H1 (cell line): ENCODE measurements around the gene GRIFIN. TPM values are rescaled to one million over a fixed set of nuclear protein-coding genes. Genes with fewer than 3 reads are reported as not detected.

Source experiments
- CTCF ChIA-PET: fragments of 300-600 bp; sonication (Branson Sonifier 250); formaldehyde crosslinking; loops from one replicate; lab custom pipeline; 2021; ENCODE audit not compliant: partially characterized antibody; lab: Charles Lee
- POLR2A ChIA-PET: fragments of 300-600 bp; sonication (Branson Sonifier 250); formaldehyde crosslinking; loops from one replicate; lab custom pipeline; 2021; ENCODE audit warnings: inconsistent platforms; ENCODE audit not compliant: partially characterized antibody; lab: Charles Lee
- DNase-seq, 2 experiments: peaks; one replicate each; pipeline versions ENCODE4 v3.0.0 to v3.0.0-alpha.2; 2010 to 2022; ENCODE audit warnings: low spot score in 2 of 2, low read depth in 1 of 2, mixed read lengths in 1 of 2
- FAIRE-seq: peaks from 2 replicates; lab custom pipeline; 2011; peaks lifted over from hg19 to GRCh38; lab: Jason Lieb, UNC
- H2AFZ ChIP-seq: 2 replicates; pipeline ENCODE4 v1.8.1; 2012; ENCODE audit warnings: low read length, inconsistent platforms
- H2AK5ac ChIP-seq: 2 replicates; pipeline ENCODE4 v1.6.1; 2013; ENCODE audit warnings: low read depth, low read length
- H2BK120ac ChIP-seq: replicated peaks from 2 replicates; pipeline ENCODE3; 2013; ENCODE audit warnings: low read depth, low read length, inconsistent platforms
- H2BK12ac ChIP-seq: 2 replicates; pipeline ENCODE4 v1.6.1; 2013; ENCODE audit warnings: low read depth, low read length
- H2BK15ac ChIP-seq: 2 replicates; pipeline ENCODE4 v1.6.1; 2013; ENCODE audit warnings: low read length
- H2BK20ac ChIP-seq: 2 replicates; pipeline ENCODE4 v1.6.1; 2013; ENCODE audit warnings: low read length
- H2BK5ac ChIP-seq: 2 replicates; pipeline ENCODE4 v1.6.1; 2013; ENCODE audit warnings: low read depth, low read length
- H3K14ac ChIP-seq: 2 replicates; pipeline ENCODE4 v1.6.1; 2013; ENCODE audit warnings: inconsistent platforms; ENCODE audit not compliant: insufficient read length
- H3K18ac ChIP-seq: 2 replicates; pipeline ENCODE4 v1.6.1; 2013; ENCODE audit warnings: low read length; ENCODE audit errors: extremely low read depth
- H3K23ac ChIP-seq: 2 replicates; pipeline ENCODE4 v1.6.1; 2013; ENCODE audit warnings: inconsistent platforms; ENCODE audit not compliant: insufficient read length
- H3K23me2 ChIP-seq: 2 replicates; pipeline ENCODE4 v1.6.1; 2013; ENCODE audit warnings: low read depth, low read length
- H3K27ac ChIP-seq: 2 replicates; pipeline ENCODE4 v1.6.1; 2011; ENCODE audit warnings: low read depth, low read length, inconsistent platforms
- H3K27me3 ChIP-seq, 4 experiments: replicated peaks in 1 of 4; 1 replicate in 1 of 4; 2 replicates in 3 of 4; pipeline versions ENCODE4 v1.6.1 to v1.8.1; 2011 to 2013; ENCODE audit warnings: low read length in 3 of 4, mild to moderate bottlenecking in 3 of 4, inconsistent platforms in 2 of 4, mixed read lengths in 2 of 4, moderate library complexity in 1 of 4; ENCODE audit not compliant: control insufficient read depth in 3 of 4, insufficient read depth in 3 of 4; ENCODE audit errors: extremely low read depth in 1 of 4
- H3K36me3 ChIP-seq, 4 experiments: 2 replicates each; pipeline versions ENCODE4 v1.6.1 to v1.8.1; 2011 to 2013; ENCODE audit warnings: mild to moderate bottlenecking in 4 of 4, low read length in 3 of 4, moderate library complexity in 2 of 4, control low read depth in 1 of 4, inconsistent platforms in 1 of 4; ENCODE audit not compliant: insufficient read depth in 4 of 4, control insufficient read depth in 2 of 4
- H3K4ac ChIP-seq: replicated peaks from 2 replicates; pipeline ENCODE3; 2013; ENCODE audit warnings: low read length, low read depth, mixed read lengths, inconsistent platforms; ENCODE audit not compliant: insufficient read length
- H3K4me1 ChIP-seq, 4 experiments: replicated peaks in 1 of 4; 1 replicate in 1 of 4; 2 replicates in 3 of 4; pipeline versions ENCODE4 v1.6.1 to v1.8.1; 2011 to 2013; ENCODE audit warnings: low read length in 3 of 4, inconsistent platforms in 2 of 4, mixed read lengths in 1 of 4; ENCODE audit not compliant: insufficient read depth in 4 of 4, control insufficient read depth in 3 of 4
- H3K4me2 ChIP-seq, 2 experiments: 2 replicates each; pipeline versions ENCODE4 v1.6.1 to v1.8.1; 2011 to 2013; ENCODE audit warnings: low read depth in 2 of 2, low read length in 2 of 2, control low read depth in 1 of 2, inconsistent platforms in 1 of 2, mild to moderate bottlenecking in 1 of 2; ENCODE audit not compliant: insufficient read depth in 1 of 2
- H3K4me3 ChIP-seq, 4 experiments: fragments of 200-600, 300-600 bp in 1 of 4; sonication (generic), shearing (Covaris generic), sonication (Bioruptor Twin) in 1 of 4; 2 replicates each; pipeline versions ENCODE4 v1.5.1 to v1.8.1; 2011 to 2016; ENCODE audit warnings: low read length in 4 of 4, low read depth in 3 of 4, control low read depth in 2 of 4, inconsistent platforms in 2 of 4, mild to moderate bottlenecking in 2 of 4, mixed read lengths in 1 of 4, moderate library complexity in 1 of 4; ENCODE audit not compliant: insufficient read depth in 2 of 4; ENCODE audit errors: extremely low read depth in 1 of 4
- H3K56ac ChIP-seq: replicated peaks from 2 replicates; pipeline ENCODE3; 2013; ENCODE audit warnings: low read depth, mild to moderate bottlenecking, mixed read lengths, low read length, inconsistent platforms; ENCODE audit not compliant: insufficient read length
- H3K79me1 ChIP-seq: 2 replicates; pipeline ENCODE4 v1.6.1; 2013; ENCODE audit warnings: low read depth, low read length, control low read depth
- H3K79me2 ChIP-seq, 2 experiments: 2 replicates each; pipeline versions ENCODE4 v1.6.1 to v1.8.1; 2012 to 2013; ENCODE audit warnings: low read length in 2 of 2, mild to moderate bottlenecking in 2 of 2, inconsistent platforms in 1 of 2; ENCODE audit not compliant: insufficient read depth in 2 of 2, control insufficient read depth in 1 of 2
- H3K9ac ChIP-seq, 4 experiments: replicated peaks in 1 of 4; 1 replicate in 1 of 4; 2 replicates in 3 of 4; pipeline versions ENCODE4 v1.6.1 to v1.8.1; 2011 to 2013; ENCODE audit warnings: low read depth in 3 of 4, low read length in 3 of 4, control low read depth in 2 of 4, mild to moderate bottlenecking in 2 of 4, moderate library complexity in 2 of 4, inconsistent platforms in 1 of 4; ENCODE audit errors: extremely low read depth in 1 of 4
- H3K9me3 ChIP-seq, 2 experiments: 2 replicates each; pipeline versions ENCODE4 v1.6.1 to v1.8.1; 2012 to 2013; ENCODE audit warnings: mild to moderate bottlenecking in 2 of 2, moderate library complexity in 2 of 2, control low read depth in 1 of 2, inconsistent platforms in 1 of 2, low read depth in 1 of 2, low read length in 1 of 2, mixed read lengths in 1 of 2; ENCODE audit not compliant: insufficient read depth in 2 of 2
- H4K20me1 ChIP-seq, 2 experiments: replicated peaks in 1 of 2; 2 replicates each; pipeline versions ENCODE3 to v1.8.1; 2011 to 2013; ENCODE audit warnings: inconsistent platforms in 2 of 2, low read length in 2 of 2, mild to moderate bottlenecking in 1 of 2; ENCODE audit not compliant: insufficient read depth in 2 of 2, control insufficient read depth in 1 of 2
- H4K5ac ChIP-seq: 2 replicates; pipeline ENCODE4 v1.6.1; 2013; ENCODE audit warnings: low read length, low read depth, mixed read lengths, inconsistent platforms; ENCODE audit not compliant: insufficient read length
- H4K8ac ChIP-seq: 2 replicates; pipeline ENCODE4 v1.8.0; 2013; ENCODE audit warnings: mild to moderate bottlenecking, moderate library complexity, low read length, inconsistent platforms; ENCODE audit not compliant: insufficient read depth; ENCODE audit errors: extremely low read depth
- H4K91ac ChIP-seq: replicated peaks from 2 replicates; pipeline ENCODE3; 2013; ENCODE audit warnings: low read length, mixed read lengths, inconsistent platforms; ENCODE audit not compliant: insufficient read length
- BACH1 ChIP-seq: IDR thresholded peaks from 2 replicates; pipeline ENCODE4 v1.6.1; 2012; ENCODE audit warnings: low read length, improper control_type of control experiment
- EGR1 ChIP-seq: IDR thresholded peaks from 2 replicates; pipeline ENCODE4 v1.6.1; 2011; ENCODE audit warnings: low read depth, low read length, borderline replicate concordance
- RBBP5 ChIP-seq: IDR thresholded peaks from 2 replicates; pipeline ENCODE4 v1.7.1; 2012; ENCODE audit warnings: low read depth, mild to moderate bottlenecking, inconsistent platforms, low read length, moderate library complexity, borderline replicate concordance
- SAP30 ChIP-seq: fragments of 300-600 bp; sonication (generic); IDR thresholded peaks from 2 replicates; pipeline ENCODE4 v1.7.1; 2012; ENCODE audit warnings: low read length, moderate library complexity, mild to moderate bottlenecking, inconsistent platforms; ENCODE audit not compliant: insufficient read depth, insufficient replicate concordance
- SIRT6 ChIP-seq: IDR thresholded peaks from one replicate; pipeline ENCODE4 v1.7.1; 2012; ENCODE audit warnings: low read length, inconsistent platforms
- SIX5 ChIP-seq: IDR thresholded peaks from 2 replicates; pipeline ENCODE4 v1.6.1; 2011; ENCODE audit warnings: mild to moderate bottlenecking, low read depth, low read length
- TCF12 ChIP-seq: IDR thresholded peaks from 2 replicates; pipeline ENCODE4 v1.6.1; 2011; ENCODE audit warnings: low read depth, mild to moderate bottlenecking, low read length
- WGBS, 2 experiments: shearing (Covaris generic) in 1 of 2; methylation state at CpG; one replicate each; pipeline versions ENCODE4 v1.1.6 to v1.1.7; 2013 to 2015; ENCODE audit warnings: low lambda C conversion rate in 2 of 2, mixed read lengths in 2 of 2, inconsistent platforms in 1 of 2, low coverage in 1 of 2, missing lambda C conversion rate in 1 of 2; ENCODE audit not compliant: insufficient replicate concordance in 2 of 2, insufficient coverage in 1 of 2, insufficient read length in 1 of 2; ENCODE audit errors: extremely low coverage in 1 of 2, missing lambda C conversion rate in 1 of 2; 5-methylcytosine and 5-hydroxymethylcytosine counted together
- polyA plus RNA-seq, 7 experiments: library from polyadenylated mRNA; depleted of rRNA in 3 of 7; stranded (reverse) in 5 of 7; unstranded in 2 of 7; fragments of >200 nt in 5 of 7; fragments of 200-250 nt in 2 of 7; gene quantifications; 1 replicate in 5 of 7; 2 replicates in 1 of 7; 4 replicates in 1 of 7; pipeline versions ENCODE4 v1.2.1 to v1.2.3, GENCODE V29; 2011 to 2013; ENCODE audit warnings: missing spikeins in 2 of 7, mixed read lengths in 2 of 7
- total RNA-seq: library from RNA; stranded (reverse); fragmentation: NEBNext Ultra II Directional; extraction: Animal tissue kit (Norgen Biotek cat#: 25700); gene quantifications from 2 replicates; pipeline ENCODE4 v1.2.1, GENCODE V29; 2021

Gene GRIFIN
- total and polyA plus RNA-seq, 2 of the 8 experiments (the other 6 are each of a cell fraction or from before 2014, with no cell fraction given) = not detected

DNA sequence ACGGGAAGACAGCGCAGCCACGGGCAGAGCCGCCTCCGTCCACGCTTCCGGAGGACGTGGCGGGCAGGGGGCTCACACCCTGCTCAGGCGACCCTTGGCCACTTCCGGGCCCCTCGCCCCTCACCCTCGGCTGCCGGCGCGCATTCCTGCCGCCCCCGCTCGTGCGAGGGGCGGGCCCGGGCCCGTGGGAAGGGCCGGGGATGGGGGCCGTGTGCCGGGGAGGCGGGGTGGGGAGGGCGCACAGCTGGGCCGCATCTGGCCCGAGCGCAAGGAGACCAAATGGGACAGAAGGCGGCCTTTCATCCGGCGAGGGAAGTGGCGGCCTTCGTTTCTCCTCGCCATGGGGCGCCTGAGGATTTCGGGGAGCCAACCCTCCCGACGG, 42.5 kb upstream of the GRIFIN start:
- H3K79me1 ChIP-seq = no peaks in the 10 kb centered on the region; the same call in 1 of the 2 replicates
- H2BK12ac ChIP-seq = peak overlapping the region; percentile 94; the same call in 1 of the 2 replicates
- no peak overlapping the region for H3K56ac ChIP-seq
- ChIA-PET POLR2A (interaction anchor here (0.9 to 1.5 kb wide), 3 partner anchors 9 to 17 kb away, joined by 3 read pairs; no protein-coding TSS in a partner anchor), CTCF (no interaction called here)
- H3K9ac ChIP-seq = no peak overlapping the region
- H4K91ac ChIP-seq = peak overlapping the region; percentile 86
- DNase-seq (no peak), FAIRE-seq (no peak)
- peaks cover 3 to 50% (median 42%) of the 10 kb centered on the region in 4 experiments for H3K4me1 ChIP-seq
- no peak overlapping the region for H3K23ac ChIP-seq
- no peaks in the 10 kb centered on the region for H3K9me3 ChIP-seq
- no peak overlapping the region for H3K14ac ChIP-seq
- 1% methylated on average over 25 of the region's 41 CpGs; no CpG with 5 or more reads in 1 of the 2 experiments for WGBS, 2 experiments
- H2BK20ac ChIP-seq = peak overlapping the region; percentile 97; the same call in 1 of the 2 replicates
- peak overlapping the region; percentile 85 to 96 for H3K4me2 ChIP-seq
- peaks cover 0 to 20% of the 10 kb centered on the region in 2 experiments; a peak in 3 of 4 replicates for H3K79me2 ChIP-seq
- H3K18ac ChIP-seq = peak overlapping the region; percentile 95
- H3K36me3 ChIP-seq = no peaks in the 10 kb centered on the region
- no peak overlapping the region for H3K27ac ChIP-seq
- no peak overlapping the region for H2AFZ ChIP-seq
- H4K5ac ChIP-seq = no peak overlapping the region
- H2BK120ac ChIP-seq = peak overlapping the region; percentile 38
- peak overlapping the region; percentile 95; the same call in 1 of the 2 replicates for H2BK15ac ChIP-seq
- H2AK5ac ChIP-seq = no peak overlapping the region
- peaks cover 28% of the 10 kb centered on the region for H3K23me2 ChIP-seq
- peaks cover 14 to 23% of the 10 kb centered on the region in 2 experiments for H4K20me1 ChIP-seq
- peak overlapping the region; percentile 82 for H4K8ac ChIP-seq
- H2BK5ac ChIP-seq = peak overlapping the region; percentile 40; the same call in 1 of the 2 replicates
- peak overlapping the region; percentile 74 for H3K4ac ChIP-seq
- TF ChIP-seq SIRT6 (no peak), TCF12 (no peak), SIX5 (no peak), EGR1 (peak; percentile 36; the same call in 1 of the 2 replicates), SAP30 (peak; percentile 49), RBBP5 (no peak), BACH1 (no peak)
- TF ChIP-seq, all 59 proteins: peak for 2
- H3K27me3 ChIP-seq = peaks cover 0 to 22% (median 12%) of the 10 kb centered on the region in 4 experiments; a peak in 6 of 7 replicates
- H3K4me3 ChIP-seq = peak overlapping the region; percentile 26 to 57 (median 50)
